ENCODE results near the gene PHTF2.

Gene PHTF2

DNA sequence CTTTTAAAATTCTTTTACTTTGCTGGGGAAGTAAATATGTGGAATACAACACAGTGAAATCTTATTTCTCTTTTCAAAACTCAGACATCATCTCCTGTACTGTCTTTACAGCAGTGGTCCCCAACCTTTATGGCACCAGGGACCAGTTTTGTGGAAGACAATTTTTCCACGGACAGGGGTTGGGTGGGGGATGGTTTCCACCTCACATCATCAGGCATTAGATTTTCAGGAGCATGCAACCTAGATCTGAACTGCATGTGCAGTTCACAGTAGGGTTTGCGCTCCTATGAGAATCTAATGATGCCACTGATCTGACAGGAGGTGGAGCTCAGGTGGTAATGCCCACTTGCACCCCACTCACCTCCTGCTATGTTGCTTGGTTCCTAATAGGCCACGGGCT, 12.6 kb upstream of the PHTF2 start:
- Histone ChIP-seq H3K4me3 (ENCODE audit: low read depth, low read length) (no peak overlapping the region), H2BK5ac (ENCODE audit: low read depth, low read length, poor library complexity) (no peak overlapping the region), H3K14ac (ENCODE audit: low read length) (no peak overlapping the region), H3K9ac (ENCODE audit: low read length) (no peak overlapping the region), H4K8ac (ENCODE audit: low read depth, low read length) (no peak overlapping the region), H3K9me3 (ENCODE audit: insufficient read depth, low read depth, low read length) (no peaks in the 10 kb centered on the region), H3K4me2 (ENCODE audit: low read length) (no peak overlapping the region), H3K79me2 (ENCODE audit: control insufficient read depth, insufficient read depth, low read length, poor library complexity) (no peaks in the 10 kb centered on the region), H2AFZ (ENCODE audit: insufficient read depth, low read length, poor library complexity) (no peak overlapping the region), H3K27me3 (ENCODE audit: insufficient read depth, low read length) (no peaks in the 10 kb centered on the region), H3K18ac (ENCODE audit: low read length) (no peak overlapping the region), H3K79me1 (ENCODE audit: low read length) (no peaks in the 10 kb centered on the region), H3K4me1 (ENCODE audit: control insufficient read depth in 1 of 2, insufficient read depth in 2 of 2, low read length in 2 of 2) (no peaks in the 10 kb centered on the region), H3K23ac (ENCODE audit: low read length) (no peak overlapping the region), H3K36me3 (ENCODE audit: control insufficient read depth in 1 of 2, insufficient read depth in 2 of 2, low read length in 2 of 2) (peaks cover 0 to 2% of the 10 kb centered on the region in 2 experiments), H4K91ac (ENCODE audit: low read depth, low read length) (no peak overlapping the region), H3K27ac (ENCODE audit: low read depth, low read length) (no peak overlapping the region), H2BK120ac (ENCODE audit: insufficient read depth, low read length, poor library complexity) (no peak overlapping the region), H2BK12ac (ENCODE audit: low read length) (no peak overlapping the region), H2AK5ac (ENCODE audit: low read length) (no peak overlapping the region), H4K12ac (ENCODE audit: low read depth, low read length) (no peak overlapping the region), H3K4ac (ENCODE audit: low read depth, low read length) (no peak overlapping the region)
- WGBS (ENCODE audit: extremely low coverage, insufficient coverage, insufficient read length), result no CpG with 5 or more reads among the region's 3 CpGs
- DNase-seq, result no peak

DNA sequence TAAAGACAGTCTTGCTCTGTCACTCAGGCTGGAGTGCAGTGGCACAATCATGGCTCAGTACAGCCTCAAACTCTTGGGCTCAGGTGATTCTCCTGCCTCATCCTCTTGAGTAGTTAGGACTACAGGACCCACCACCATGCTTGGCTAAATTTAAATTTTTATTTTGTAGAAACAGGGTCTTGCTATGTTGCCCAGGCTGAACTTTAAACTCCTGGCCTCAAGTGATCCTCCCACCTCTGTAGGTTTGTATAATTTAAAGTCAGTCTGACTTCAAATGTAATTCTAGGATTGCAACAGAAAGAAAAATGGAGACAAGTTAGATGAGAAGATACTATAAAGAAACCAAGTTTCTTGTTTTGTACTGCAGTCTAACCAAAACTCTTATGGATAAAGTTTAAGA, 11.8 kb upstream of the PHTF2 start:
- Histone ChIP-seq H2BK120ac (ENCODE audit: insufficient read depth, low read length, poor library complexity) (no peak overlapping the region), H3K27ac (ENCODE audit: low read depth, low read length) (no peak overlapping the region), H2BK12ac (ENCODE audit: low read length) (no peak overlapping the region), H3K9me3 (ENCODE audit: insufficient read depth, low read depth, low read length) (no peaks in the 10 kb centered on the region), H3K36me3 (ENCODE audit: control insufficient read depth in 1 of 2, insufficient read depth in 2 of 2, low read length in 2 of 2) (peaks cover 0 to 2% of the 10 kb centered on the region in 2 experiments), H3K4ac (ENCODE audit: low read depth, low read length) (no peak overlapping the region), H3K18ac (ENCODE audit: low read length) (no peak overlapping the region), H3K4me3 (ENCODE audit: low read depth, low read length) (no peak overlapping the region), H2AFZ (ENCODE audit: insufficient read depth, low read length, poor library complexity) (no peak overlapping the region), H3K23ac (ENCODE audit: low read length) (no peak overlapping the region), H3K9ac (ENCODE audit: low read length) (no peak overlapping the region), H3K4me1 (ENCODE audit: control insufficient read depth in 1 of 2, insufficient read depth in 2 of 2, low read length in 2 of 2) (no peaks in the 10 kb centered on the region), H4K8ac (ENCODE audit: low read depth, low read length) (no peak overlapping the region), H3K4me2 (ENCODE audit: low read length) (no peak overlapping the region), H3K27me3 (ENCODE audit: insufficient read depth, low read length) (no peaks in the 10 kb centered on the region), H3K14ac (ENCODE audit: low read length) (no peak overlapping the region), H2BK5ac (ENCODE audit: low read depth, low read length, poor library complexity) (no peak overlapping the region), H4K91ac (ENCODE audit: low read depth, low read length) (no peak overlapping the region), H4K12ac (ENCODE audit: low read depth, low read length) (no peak overlapping the region), H2AK5ac (ENCODE audit: low read length) (no peak overlapping the region), H3K79me1 (ENCODE audit: low read length) (no peaks in the 10 kb centered on the region), H3K79me2 (ENCODE audit: control insufficient read depth, insufficient read depth, low read length, poor library complexity) (no peaks in the 10 kb centered on the region)
- no peak for DNase-seq

DNA sequence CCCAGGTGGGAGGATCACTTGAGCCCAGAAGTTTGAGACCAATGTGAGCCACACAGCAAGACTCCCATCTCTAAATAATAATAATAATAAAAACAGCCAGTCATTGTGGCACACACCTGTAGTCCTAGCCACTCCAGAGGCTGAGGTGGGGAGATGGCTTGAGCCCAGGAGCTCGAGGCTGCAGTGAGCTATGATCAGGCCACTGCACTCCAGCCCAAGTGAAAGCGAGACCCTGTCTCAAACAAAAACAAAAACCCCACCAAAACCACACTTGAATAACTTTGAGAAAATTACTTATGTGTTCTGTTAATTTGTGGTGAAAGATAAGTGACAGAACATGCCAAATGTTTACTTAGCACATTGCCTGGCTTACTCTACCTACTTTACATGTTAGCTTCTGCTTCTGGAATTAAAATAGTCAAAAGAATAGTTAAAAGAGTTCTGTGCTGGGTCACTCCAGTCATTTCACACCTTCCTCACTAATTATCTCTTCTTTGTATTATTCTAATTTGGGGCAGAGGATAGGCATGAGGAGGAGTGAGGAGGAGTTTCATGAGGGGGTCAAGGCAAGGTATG, 10.2 kb upstream of the PHTF2 start:
- H3K27me3 ChIP-seq (ENCODE audit: insufficient read depth, low read length), result no peaks in the 10 kb centered on the region
- no peak overlapping the region for H3K4me3 ChIP-seq (ENCODE audit: low read depth, low read length)
- H3K9me3 ChIP-seq (ENCODE audit: insufficient read depth, low read depth, low read length), result no peaks in the 10 kb centered on the region
- no peaks in the 10 kb centered on the region for H3K79me2 ChIP-seq (ENCODE audit: control insufficient read depth, insufficient read depth, low read length, poor library complexity)
- H3K27ac ChIP-seq (ENCODE audit: low read depth, low read length), result no peak overlapping the region
- H3K4me2 ChIP-seq (ENCODE audit: low read length), result no peak overlapping the region
- H2BK120ac ChIP-seq (ENCODE audit: insufficient read depth, low read length, poor library complexity), result no peak overlapping the region
- H3K4ac ChIP-seq (ENCODE audit: low read depth, low read length), result no peak overlapping the region
- no peak overlapping the region for H2BK12ac ChIP-seq (ENCODE audit: low read length)
- DNase-seq, result no peak
- no peak overlapping the region for H3K18ac ChIP-seq (ENCODE audit: low read length)
- H3K79me1 ChIP-seq (ENCODE audit: low read length), result no peaks in the 10 kb centered on the region
- H3K36me3 ChIP-seq (ENCODE audit: control insufficient read depth in 1 of 2, insufficient read depth in 2 of 2, low read length in 2 of 2), result peaks cover 0 to 2% of the 10 kb centered on the region in 2 experiments
- no peak overlapping the region for H4K8ac ChIP-seq (ENCODE audit: low read depth, low read length)
- H3K23ac ChIP-seq (ENCODE audit: low read length), result no peak overlapping the region
- no CpG with 5 or more reads among the region's 2 CpGs for WGBS (ENCODE audit: extremely low coverage, insufficient coverage, insufficient read length)
- no peak overlapping the region for H2BK5ac ChIP-seq (ENCODE audit: low read depth, low read length, poor library complexity)
- H4K91ac ChIP-seq (ENCODE audit: low read depth, low read length), result no peak overlapping the region
- H2AFZ ChIP-seq (ENCODE audit: insufficient read depth, low read length, poor library complexity), result no peak overlapping the region
- H3K9ac ChIP-seq (ENCODE audit: low read length), result no peak overlapping the region
- no peaks in the 10 kb centered on the region for H3K4me1 ChIP-seq (ENCODE audit: control insufficient read depth in 1 of 2, insufficient read depth in 2 of 2, low read length in 2 of 2)
- no peak overlapping the region for H2AK5ac ChIP-seq (ENCODE audit: low read length)
- no peak overlapping the region for H4K12ac ChIP-seq (ENCODE audit: low read depth, low read length)
- no peak overlapping the region for H3K14ac ChIP-seq (ENCODE audit: low read length)

DNA sequence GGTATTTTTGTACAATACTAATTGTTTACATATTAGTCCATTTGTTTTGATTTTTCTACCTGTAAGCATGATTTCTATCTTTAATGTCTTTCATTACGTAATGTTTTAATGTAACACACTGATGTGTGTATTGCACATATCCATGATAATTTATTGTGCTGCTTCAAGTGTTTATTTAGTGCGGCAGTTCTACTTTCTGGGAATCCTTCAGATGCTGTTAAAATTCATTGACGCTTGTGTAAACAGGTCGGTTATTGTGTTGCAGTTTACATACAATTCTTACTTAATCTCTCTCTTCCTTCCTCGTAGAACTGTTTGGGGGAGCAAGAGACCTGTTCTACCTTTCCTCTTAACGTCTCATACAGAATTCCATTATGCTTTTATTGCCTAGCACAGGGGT, 7.2 kb upstream of the PHTF2 start:
- no peak overlapping the region for H4K8ac ChIP-seq (ENCODE audit: low read depth, low read length)
- no peak overlapping the region for H4K12ac ChIP-seq (ENCODE audit: low read depth, low read length)
- H3K4me1 ChIP-seq (ENCODE audit: control insufficient read depth in 1 of 2, insufficient read depth in 2 of 2, low read length in 2 of 2), result no peaks in the 10 kb centered on the region
- H3K27me3 ChIP-seq (ENCODE audit: insufficient read depth, low read length), result no peaks in the 10 kb centered on the region
- H2AFZ ChIP-seq (ENCODE audit: insufficient read depth, low read length, poor library complexity), result no peak overlapping the region
- H3K4ac ChIP-seq (ENCODE audit: low read depth, low read length), result no peak overlapping the region
- no peak overlapping the region for H3K9ac ChIP-seq (ENCODE audit: low read length)
- no peak for DNase-seq
- H2BK5ac ChIP-seq (ENCODE audit: low read depth, low read length, poor library complexity), result no peak overlapping the region
- H3K14ac ChIP-seq (ENCODE audit: low read length), result no peak overlapping the region
- H3K79me1 ChIP-seq (ENCODE audit: low read length), result no peaks in the 10 kb centered on the region
- H3K9me3 ChIP-seq (ENCODE audit: insufficient read depth, low read depth, low read length), result no peaks in the 10 kb centered on the region
- no peak overlapping the region for H3K23ac ChIP-seq (ENCODE audit: low read length)
- no CpG with 5 or more reads among the region's 6 CpGs for WGBS (ENCODE audit: extremely low coverage, insufficient coverage, insufficient read length)
- no peak overlapping the region for H3K18ac ChIP-seq (ENCODE audit: low read length)
- H2BK120ac ChIP-seq (ENCODE audit: insufficient read depth, low read length, poor library complexity), result no peak overlapping the region
- H3K27ac ChIP-seq (ENCODE audit: low read depth, low read length), result no peak overlapping the region
- H3K4me2 ChIP-seq (ENCODE audit: low read length), result no peak overlapping the region
- no peak overlapping the region for H2AK5ac ChIP-seq (ENCODE audit: low read length)
- H3K36me3 ChIP-seq (ENCODE audit: control insufficient read depth in 1 of 2, insufficient read depth in 2 of 2, low read length in 2 of 2), result peaks cover 5 to 7% of the 10 kb centered on the region in 2 experiments
- H4K91ac ChIP-seq (ENCODE audit: low read depth, low read length), result no peak overlapping the region
- no peak overlapping the region for H2BK12ac ChIP-seq (ENCODE audit: low read length)
- no peak overlapping the region for H3K4me3 ChIP-seq (ENCODE audit: low read depth, low read length)
- no peaks in the 10 kb centered on the region for H3K79me2 ChIP-seq (ENCODE audit: control insufficient read depth, insufficient read depth, low read length, poor library complexity)

All from trophoblast cell (in vitro differentiated cells and primary cell).